Activated naive CD8-positive, alpha-beta T cell treated with anti-CD3 and anti-CD28 coated beads, Interleukin-2, amount 50 U/mL, for 24 hours (primary cell): ENCODE results near the gene CNR2.

Source experiments
- ATAC-seq: fragments of 150-1000 bp; cut with Tn5 transposase; one replicate; pipeline ENCODE4 v1.10.0; 2021
- DNase-seq: peaks from one replicate; pipeline ENCODE4 v3.0.0; 2021
- H3K27ac Mint-ChIP-seq: one replicate; pipeline ENCODE4 v1.8.0; 2021; ENCODE audit warnings: mild to moderate bottlenecking, mixed read lengths
- H3K27me3 Mint-ChIP-seq: one replicate; pipeline ENCODE4 v1.8.0; 2021; ENCODE audit warnings: mixed read lengths
- H3K36me3 Mint-ChIP-seq: one replicate; pipeline ENCODE4 v1.8.0; 2021; ENCODE audit warnings: low read depth, mixed read lengths
- H3K4me1 Mint-ChIP-seq: one replicate; pipeline ENCODE4 v1.8.0; 2021; ENCODE audit warnings: mixed read lengths
- H3K4me3 Mint-ChIP-seq: one replicate; pipeline ENCODE4 v1.8.0; 2021; ENCODE audit warnings: mild to moderate bottlenecking, moderate library complexity, mixed read lengths
- H3K9me3 Mint-ChIP-seq: one replicate; pipeline ENCODE4 v1.8.0; 2021; ENCODE audit warnings: mixed read lengths

CNR2 gene

GRCh38 chr1:23927097-23927496 lies 13.9 kb upstream of the CNR2 start:
- Mint-ChIP-seq H3K27me3 (no peaks in the 10 kb centered on the region), H3K9me3 (no peaks in the 10 kb centered on the region), H3K27ac (no peak overlapping the region), H3K4me1 (peaks cover 5% of the 10 kb centered on the region), H3K36me3 (no peaks in the 10 kb centered on the region), H3K4me3 (no peak overlapping the region)
- DNase-seq = no peak
- ATAC-seq = no peak

- H3K27me3 Mint-ChIP-seq = no peaks in the 10 kb centered on the region
- H3K4me1 Mint-ChIP-seq = peaks cover 2% of the 10 kb centered on the region
- no peaks in the 10 kb centered on the region for H3K36me3 Mint-ChIP-seq
- no peak overlapping the region for H3K27ac Mint-ChIP-seq
- DNase-seq (no peak), ATAC-seq (no peak)
- no peaks in the 10 kb centered on the region for H3K9me3 Mint-ChIP-seq
- no peak overlapping the region for H3K4me3 Mint-ChIP-seq
Observed at GRCh38 chr1:23925279-23925678, 12.1 kb upstream of the CNR2 start.

GRCh38 chr1:23924601-23925000 lies 11.4 kb upstream of the CNR2 start:
- Mint-ChIP-seq H3K4me3 (no peak overlapping the region), H3K27ac (no peak overlapping the region), H3K4me1 (peaks cover 3% of the 10 kb centered on the region), H3K9me3 (no peaks in the 10 kb centered on the region), H3K36me3 (no peaks in the 10 kb centered on the region), H3K27me3 (no peaks in the 10 kb centered on the region)
- no peak for ATAC-seq
- no peak for DNase-seq

GRCh38 chr1:23923592-23924499 lies 10.7 kb upstream of the CNR2 start:
- DNase-seq (no peak), ATAC-seq (no peak)
- peaks cover 2% of the 10 kb centered on the region for H3K4me1 Mint-ChIP-seq
- no peaks in the 10 kb centered on the region for H3K36me3 Mint-ChIP-seq
- H3K27ac Mint-ChIP-seq = no peak overlapping the region
- no peaks in the 10 kb centered on the region for H3K27me3 Mint-ChIP-seq
- H3K4me3 Mint-ChIP-seq = no peak overlapping the region
- H3K9me3 Mint-ChIP-seq = no peaks in the 10 kb centered on the region

- ATAC-seq (no peak), DNase-seq (no peak)
- Mint-ChIP-seq H3K36me3 (no peaks in the 10 kb centered on the region), H3K9me3 (no peaks in the 10 kb centered on the region), H3K27me3 (no peaks in the 10 kb centered on the region), H3K4me3 (no peak overlapping the region), H3K4me1 (peaks cover 4% of the 10 kb centered on the region), H3K27ac (no peak overlapping the region)
Observed at GRCh38 chr1:23922321-23922943, 9.3 kb upstream of the CNR2 start.

- peak; percentile 67 for DNase-seq
- peak; percentile 96 for ATAC-seq
- peaks cover 33% of the 10 kb centered on the region for H3K4me1 Mint-ChIP-seq
- no peaks in the 10 kb centered on the region for H3K9me3 Mint-ChIP-seq
- H3K27me3 Mint-ChIP-seq = no peaks in the 10 kb centered on the region
- no peak overlapping the region for H3K4me3 Mint-ChIP-seq
- H3K36me3 Mint-ChIP-seq = no peaks in the 10 kb centered on the region
- no peak overlapping the region for H3K27ac Mint-ChIP-seq
Observed at GRCh38 chr1:23916209-23917131, 3.3 kb upstream of the CNR2 start.

GRCh38 chr1:23915466-23915865 lies 2.3 kb upstream of the CNR2 start:
- no peaks in the 10 kb centered on the region for H3K27me3 Mint-ChIP-seq
- H3K4me3 Mint-ChIP-seq = no peak overlapping the region
- H3K9me3 Mint-ChIP-seq = no peaks in the 10 kb centered on the region
- peaks cover 43% of the 10 kb centered on the region for H3K4me1 Mint-ChIP-seq
- no peak overlapping the region for H3K27ac Mint-ChIP-seq
- ATAC-seq = no peak
- no peak for DNase-seq
- H3K36me3 Mint-ChIP-seq = peaks cover 2% of the 10 kb centered on the region

GRCh38 chr1:23914921-23915320 lies 1.8 kb upstream of the CNR2 start:
- H3K27me3 Mint-ChIP-seq = no peaks in the 10 kb centered on the region
- no peak for DNase-seq
- peaks cover 47% of the 10 kb centered on the region for H3K4me1 Mint-ChIP-seq
- no peak for ATAC-seq
- H3K36me3 Mint-ChIP-seq = peaks cover 2% of the 10 kb centered on the region
- no peak overlapping the region for H3K27ac Mint-ChIP-seq
- no peak overlapping the region for H3K4me3 Mint-ChIP-seq
- H3K9me3 Mint-ChIP-seq = no peaks in the 10 kb centered on the region

GRCh38 chr1:23911921-23912320 lies 1.2 kb downstream of the CNR2 start:
- DNase-seq = no peak
- peak overlapping the region; percentile 71 for H3K4me3 Mint-ChIP-seq
- peak overlapping the region; percentile 8 for H3K27ac Mint-ChIP-seq
- H3K36me3 Mint-ChIP-seq = peaks cover 2% of the 10 kb centered on the region
- ATAC-seq = no peak
- H3K27me3 Mint-ChIP-seq = no peaks in the 10 kb centered on the region
- H3K9me3 Mint-ChIP-seq = no peaks in the 10 kb centered on the region
- H3K4me1 Mint-ChIP-seq = peaks cover 65% of the 10 kb centered on the region

- Mint-ChIP-seq H3K9me3 (no peaks in the 10 kb centered on the region), H3K27ac (peak overlapping the region; percentile 73), H3K36me3 (peaks cover 2% of the 10 kb centered on the region), H3K4me1 (peaks cover 63% of the 10 kb centered on the region), H3K27me3 (no peaks in the 10 kb centered on the region), H3K4me3 (peak overlapping the region; percentile 52)
- ATAC-seq = peak; percentile 23
- peak; percentile 30 for DNase-seq
Observed at GRCh38 chr1:23910553-23911246, 2.5 kb downstream of the CNR2 start.

- H3K4me3 Mint-ChIP-seq = peak overlapping the region; percentile 42
- peak; percentile 10 for DNase-seq
- H3K27ac Mint-ChIP-seq = peak overlapping the region; percentile 18
- H3K9me3 Mint-ChIP-seq = no peaks in the 10 kb centered on the region
- H3K4me1 Mint-ChIP-seq = peaks cover 67% of the 10 kb centered on the region
- H3K27me3 Mint-ChIP-seq = no peaks in the 10 kb centered on the region
- H3K36me3 Mint-ChIP-seq = peaks cover 2% of the 10 kb centered on the region
- no peak for ATAC-seq
Observed at GRCh38 chr1:23910144-23910543, 3.0 kb downstream of the CNR2 start.

GRCh38 chr1:23909412-23909811 lies 3.8 kb downstream of the CNR2 start:
- H3K9me3 Mint-ChIP-seq = no peaks in the 10 kb centered on the region
- peak overlapping the region; percentile 58 for H3K4me3 Mint-ChIP-seq
- peak overlapping the region; percentile 56 for H3K27ac Mint-ChIP-seq
- H3K4me1 Mint-ChIP-seq = peaks cover 74% of the 10 kb centered on the region
- H3K27me3 Mint-ChIP-seq = no peaks in the 10 kb centered on the region
- peaks cover 2% of the 10 kb centered on the region for H3K36me3 Mint-ChIP-seq
- DNase-seq (peak; percentile 15), ATAC-seq (no peak)

GRCh38 chr1:23908453-23909341 lies 4.5 kb downstream of the CNR2 start:
- Mint-ChIP-seq H3K4me3 (peak overlapping the region; percentile 58), H3K27ac (peak overlapping the region; percentile 76), H3K9me3 (no peaks in the 10 kb centered on the region), H3K27me3 (peaks cover under 1% of the 10 kb centered on the region), H3K36me3 (peaks cover 2% of the 10 kb centered on the region), H3K4me1 (peaks cover 74% of the 10 kb centered on the region)
- DNase-seq (peak; percentile 50), ATAC-seq (peak; percentile 3)
